GM12801 (cell line): ENCODE data around the gene IFT25.

Experiments used
- TF ChIP-seq, protein P1 (sequence below): IDR thresholded peaks from one replicate; pipeline ENCODE4 v1.5.1; 2011; ENCODE audit warnings: control low read depth; ENCODE audit not compliant: insufficient read length; ENCODE audit errors: extremely low read depth

IFT25 gene

DNA sequence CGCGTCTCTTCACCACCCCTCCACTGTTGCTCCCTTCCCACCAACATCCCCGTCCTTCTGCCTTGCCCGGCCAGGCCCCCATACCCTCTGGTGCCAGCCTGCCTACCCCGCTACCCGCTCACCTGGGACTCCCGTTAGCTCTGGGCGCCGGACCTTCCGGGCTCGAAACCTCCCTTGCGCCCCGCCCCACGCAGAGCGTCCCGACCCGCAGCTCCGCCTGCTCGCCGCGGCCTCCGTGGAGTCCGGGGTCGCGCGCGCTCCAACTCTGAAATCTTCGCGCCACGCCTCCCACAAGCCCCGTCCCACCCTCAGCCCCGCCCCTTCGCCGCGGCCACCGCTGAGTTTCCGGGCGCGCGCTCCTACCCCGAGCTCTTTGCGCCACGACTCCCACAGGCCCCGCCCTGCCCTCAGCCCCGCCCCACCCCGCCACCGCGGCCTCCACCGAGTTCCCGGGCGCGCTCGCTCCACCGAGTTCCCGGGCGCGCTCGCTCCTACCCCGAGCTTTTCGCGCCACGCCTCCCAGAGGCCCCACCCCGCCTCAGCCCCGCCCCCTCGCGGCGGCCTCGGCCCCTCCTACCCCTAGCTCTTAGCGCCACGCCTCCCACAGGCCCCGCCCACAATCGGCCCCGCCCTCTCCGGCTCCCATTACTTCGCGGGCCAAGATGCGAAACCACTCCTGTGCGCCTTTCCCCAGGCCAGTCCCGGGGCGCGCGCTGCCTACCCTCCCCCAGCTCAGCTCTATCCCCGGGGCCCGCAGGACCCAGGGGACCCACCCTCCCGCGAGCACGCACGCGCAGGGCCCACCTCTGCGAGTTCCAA lies at the start of gene IFT25:
IFT25 (minus strand) TSS at position 267 of the 819 bp plus-strand sequence. CDS start 5,617 bp downstream, outside the sequence.
- TF ChIP-seq, protein P1, sequence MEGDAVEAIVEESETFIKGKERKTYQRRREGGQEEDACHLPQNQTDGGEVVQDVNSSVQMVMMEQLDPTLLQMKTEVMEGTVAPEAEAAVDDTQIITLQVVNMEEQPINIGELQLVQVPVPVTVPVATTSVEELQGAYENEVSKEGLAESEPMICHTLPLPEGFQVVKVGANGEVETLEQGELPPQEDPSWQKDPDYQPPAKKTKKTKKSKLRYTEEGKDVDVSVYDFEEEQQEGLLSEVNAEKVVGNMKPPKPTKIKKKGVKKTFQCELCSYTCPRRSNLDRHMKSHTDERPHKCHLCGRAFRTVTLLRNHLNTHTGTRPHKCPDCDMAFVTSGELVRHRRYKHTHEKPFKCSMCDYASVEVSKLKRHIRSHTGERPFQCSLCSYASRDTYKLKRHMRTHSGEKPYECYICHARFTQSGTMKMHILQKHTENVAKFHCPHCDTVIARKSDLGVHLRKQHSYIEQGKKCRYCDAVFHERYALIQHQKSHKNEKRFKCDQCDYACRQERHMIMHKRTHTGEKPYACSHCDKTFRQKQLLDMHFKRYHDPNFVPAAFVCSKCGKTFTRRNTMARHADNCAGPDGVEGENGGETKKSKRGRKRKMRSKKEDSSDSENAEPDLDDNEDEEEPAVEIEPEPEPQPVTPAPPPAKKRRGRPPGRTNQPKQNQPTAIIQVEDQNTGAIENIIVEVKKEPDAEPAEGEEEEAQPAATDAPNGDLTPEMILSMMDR: no peak

DNA sequence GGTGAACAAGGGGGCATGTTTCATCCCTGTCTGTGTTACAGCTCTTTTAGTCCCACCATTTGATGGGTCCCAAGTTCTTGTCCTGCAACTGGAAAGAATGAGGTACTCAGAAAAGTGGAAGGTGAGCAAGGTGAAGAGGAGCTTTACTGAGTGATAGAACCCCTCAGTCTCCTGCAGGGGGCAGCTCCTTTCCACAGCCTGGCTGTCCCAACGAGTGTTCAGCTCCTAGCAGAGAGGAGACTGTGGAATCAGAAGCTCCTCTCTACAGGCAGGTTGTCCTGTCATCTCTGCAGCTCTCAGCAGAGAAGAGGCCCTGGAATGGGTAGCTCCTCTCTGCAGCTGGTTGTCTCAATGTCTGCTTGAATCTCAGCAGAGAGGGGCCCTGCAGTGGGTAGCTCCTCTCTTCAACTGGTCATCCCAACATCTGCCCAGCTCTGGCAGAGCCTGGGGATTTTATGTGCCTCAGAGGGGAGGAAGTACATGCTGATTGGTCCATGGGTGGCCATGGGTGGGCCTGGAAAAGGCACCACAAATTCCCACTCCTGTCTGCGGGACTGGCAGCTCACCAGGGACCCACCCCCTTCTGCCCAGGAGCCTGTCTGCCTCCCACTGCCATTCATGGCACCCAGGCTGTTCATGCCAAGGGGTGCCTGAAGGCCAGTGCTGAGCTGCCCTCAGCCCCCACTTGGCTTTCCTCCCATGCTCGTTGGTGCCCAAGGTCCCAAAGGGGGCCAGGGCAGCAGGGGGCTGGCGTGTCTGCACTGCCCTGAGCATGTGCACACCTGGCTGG lies 46.8 kb upstream of the IFT25 start:
- TF ChIP-seq, protein P1: no peak

DNA sequence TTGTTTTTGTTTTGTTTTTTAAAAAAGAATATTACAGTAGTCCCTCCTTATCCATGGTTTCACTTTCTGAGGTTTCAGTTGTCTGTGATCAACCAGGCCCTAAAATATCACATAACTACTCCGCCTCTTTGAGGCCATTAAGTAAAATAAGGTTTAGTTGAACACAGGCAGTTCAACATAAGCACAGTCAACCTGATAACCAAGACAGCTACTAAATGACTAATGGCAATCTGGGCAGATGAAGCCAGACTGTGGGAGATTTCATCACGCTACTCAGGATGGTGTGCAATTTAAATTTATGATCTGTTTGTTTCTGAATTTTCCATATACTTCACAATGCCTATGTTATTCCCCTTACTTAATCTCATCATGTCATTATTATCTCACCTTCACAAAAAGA lies 42.4 kb upstream of the IFT25 start:
- TF ChIP-seq, protein P1: no peak

DNA sequence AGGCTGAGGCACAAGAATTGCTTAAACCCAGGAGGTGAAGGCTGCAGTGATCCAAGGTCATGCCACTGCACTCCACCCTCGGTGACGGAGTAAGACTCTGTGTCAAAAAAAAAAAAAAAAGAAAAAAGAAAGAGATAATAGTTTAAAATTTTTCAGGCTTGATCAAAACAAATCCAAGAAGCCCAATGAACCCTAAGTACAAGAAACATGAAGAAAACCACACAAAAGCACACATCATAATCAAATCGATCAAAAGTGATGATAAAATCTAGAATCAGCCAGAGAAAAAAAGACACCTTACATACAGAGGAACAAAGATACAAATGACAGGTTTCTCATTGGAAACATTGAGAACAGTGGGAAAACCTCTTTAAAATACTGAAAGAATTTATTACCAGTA lies 41.0 kb upstream of the IFT25 start:
- TF ChIP-seq, protein P1: no peak

DNA sequence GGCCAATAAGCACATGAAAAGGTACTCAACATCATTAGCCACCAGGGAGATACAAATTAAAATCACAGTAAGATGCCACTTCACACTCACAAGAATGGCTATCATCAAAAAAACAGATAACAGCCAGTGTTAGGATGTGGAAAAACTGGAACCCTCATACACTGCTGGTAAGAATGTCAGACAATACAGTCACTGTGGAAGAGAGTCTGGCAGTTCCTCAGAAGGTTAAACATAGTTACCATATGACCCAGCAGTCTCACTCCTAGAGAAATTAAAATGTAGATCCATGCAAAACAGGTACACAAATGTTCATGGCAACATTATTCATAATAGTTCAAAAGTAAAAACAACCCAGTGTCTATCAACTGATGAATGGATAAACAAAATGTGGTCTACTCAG lies 39.2 kb upstream of the IFT25 start:
- TF ChIP-seq, protein P1: no peak

DNA sequence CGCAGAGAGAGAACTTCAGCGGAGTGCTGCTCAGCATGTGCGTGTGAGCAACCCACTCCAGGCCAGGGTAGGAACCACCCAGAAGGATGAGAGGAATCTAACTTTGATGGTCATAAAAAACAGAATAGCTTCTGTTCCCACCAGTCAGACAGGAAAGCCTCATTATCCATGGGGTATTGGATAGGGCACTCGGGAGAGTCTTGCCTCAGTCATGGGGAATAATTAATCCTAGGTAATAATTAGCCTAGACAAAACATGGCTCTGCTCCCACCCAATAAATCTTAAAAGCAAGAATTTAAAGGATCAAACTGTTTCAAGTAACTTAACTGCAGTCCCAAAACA lies 37.2 kb upstream of the IFT25 start:
- TF ChIP-seq, protein P1: no peak

DNA sequence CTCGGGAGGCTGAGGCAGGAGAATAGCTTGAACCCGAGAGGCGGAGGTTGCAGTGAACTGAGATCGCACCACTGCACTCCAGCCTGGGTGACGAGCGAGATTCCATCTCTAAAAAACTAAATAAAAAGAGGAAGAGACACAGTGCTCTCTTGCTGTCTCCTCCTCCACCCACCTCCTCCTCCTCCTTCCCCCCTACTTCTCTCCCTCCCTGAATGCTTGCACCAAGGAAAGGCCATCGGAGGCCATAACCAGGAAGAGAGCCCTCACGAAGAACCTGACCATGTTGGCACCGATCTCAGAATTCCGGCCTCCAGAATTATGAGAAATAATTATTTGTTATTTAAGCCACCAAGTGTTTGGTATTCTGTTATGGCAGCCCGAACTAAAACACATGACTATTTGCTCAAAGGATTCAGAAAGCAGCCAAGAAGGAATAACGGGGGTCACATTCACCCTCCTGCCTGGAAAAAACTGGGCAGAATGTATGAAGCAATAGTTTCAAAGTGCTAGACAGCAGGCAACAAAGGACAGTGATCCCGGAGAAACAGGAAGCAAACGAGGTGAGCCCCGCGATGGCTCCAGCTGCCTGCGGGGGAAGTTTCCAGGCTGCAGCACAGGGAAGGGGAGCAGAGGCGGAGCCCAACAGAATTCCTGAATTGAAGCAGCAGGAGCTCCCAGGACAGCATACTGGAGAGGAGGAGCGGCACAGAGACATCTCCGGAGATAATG lies 36.7 kb upstream of the IFT25 start:
- TF ChIP-seq, protein P1: no peak
